A549 (cell line): ENCODE measurements around the gene TMEM63C.

Experiments
- ATOH8 ChIP-seq: fragments of 250-450 bp; sonication (Bioruptor Pico); IDR thresholded peaks from 2 replicates; pipeline ENCODE4 v1.5.0; 2020; ENCODE audit warnings: low read depth, mild to moderate bottlenecking, moderate library complexity
- CBX2 ChIP-seq: fragments of 200-600 bp; sonication (generic); IDR thresholded peaks from 2 replicates; pipeline ENCODE4 v1.6.1; 2016; ENCODE audit warnings: low read depth, mild to moderate bottlenecking, borderline replicate concordance
- CTCF ChIP-seq: fragments of >200 bp; sonication (Bioruptor Twin); formaldehyde crosslinking; IDR thresholded peaks from 3 replicates; pipeline ENCODE4 v1.5.1; 2016
- ELK1 ChIP-seq: fragments of 150-350 bp; IDR thresholded peaks from 2 replicates; pipeline ENCODE4 v1.6.1; 2014; ENCODE audit warnings: low read depth, mild to moderate bottlenecking, low read length
- EP300 ChIP-seq, 2 experiments: fragments of >200 bp; sonication (Bioruptor Twin); formaldehyde crosslinking; IDR thresholded peaks; 2 replicates in 1 of 2; 3 replicates in 1 of 2; pipeline ENCODE4 v1.6.1; 2016 to 2017
- KDM1A ChIP-seq: fragments of 200-600 bp; sonication (generic); IDR thresholded peaks from 2 replicates; pipeline ENCODE4 v1.6.1; 2016; ENCODE audit warnings: low read depth, mild to moderate bottlenecking
- PHF8 ChIP-seq: fragments of 200-600 bp; sonication (generic); IDR thresholded peaks from 2 replicates; pipeline ENCODE4 v1.6.1; 2016; ENCODE audit warnings: low read depth, mild to moderate bottlenecking, antibody characterized with exemption, moderate library complexity, borderline replicate concordance
- RAD21 ChIP-seq, 2 experiments: fragments of >200 bp in 1 of 2; sonication (Bioruptor Twin) in 1 of 2; formaldehyde crosslinking in 1 of 2; IDR thresholded peaks in 1 of 2; conservative IDR thresholded peaks in 1 of 2; 2 replicates in 1 of 2; 3 replicates in 1 of 2; pipeline ENCODE4 v1.6.1; 2012 to 2018; ENCODE audit warnings: inconsistent platforms in 1 of 2

- TF ChIP-seq CTCF, result no peak
- TF ChIP-seq ELK1, result no peak
- no peak for TF ChIP-seq RAD21 (conservative IDR thresholded peaks at IDR 0.05 in 1 of 2, IDR thresholded peaks at IDR 0.05 in 1 of 2)
- TF ChIP-seq CBX2, result no peak
- no peak for TF ChIP-seq ATOH8 (CRISPR knock-in tag)
- TF ChIP-seq PHF8, result no peak
- TF ChIP-seq EP300 (IDR thresholded peaks at IDR 0.05), result no peak
- no peak for TF ChIP-seq KDM1A
These were observed 125.4 kb downstream of the TMEM63C start for GRCh38 chr14:77306851-77307496.
